KOPT-K1 (cell line): Measurements from ENCODE around the gene SRPRB.

ENCODE experiments used
- H3K27ac ChIP-seq: fragments of 200-600 bp; sonication (generic); 2 replicates; pipeline ENCODE4 v1.5.1; 2016; ENCODE audit warnings: antibody characterized with exemption, mild to moderate bottlenecking, low read depth, low read length; ENCODE audit not compliant: poor library complexity, severe bottlenecking
- H3K36me3 ChIP-seq: fragments of 200-600 bp; sonication (generic); 2 replicates; pipeline ENCODE4 v1.5.1; 2017; ENCODE audit warnings: antibody characterized with exemption, mild to moderate bottlenecking, low read length, moderate library complexity; ENCODE audit not compliant: insufficient read depth
- H3K9me3 ChIP-seq: fragments of 200-600 bp; sonication (generic); 2 replicates; pipeline ENCODE4 v1.5.1; 2017; ENCODE audit warnings: antibody characterized with exemption, low read length, mild to moderate bottlenecking; ENCODE audit not compliant: insufficient read depth, poor library complexity, severe bottlenecking

The SRPRB gene

GRCh38 chr3:133805702-133806475, at the start of gene SRPRB:
Gene SRPRB, plus strand, starts transcription at chr3:133805815. Its CDS starts 34 bp downstream, at chr3:133805849.
- H3K36me3 ChIP-seq = peaks cover 37% of the 10 kb centered on the region
- H3K27ac ChIP-seq = peak within 1 kb of the TSS; percentile 61
- no peaks in the 10 kb centered on the region for H3K9me3 ChIP-seq

DNA sequence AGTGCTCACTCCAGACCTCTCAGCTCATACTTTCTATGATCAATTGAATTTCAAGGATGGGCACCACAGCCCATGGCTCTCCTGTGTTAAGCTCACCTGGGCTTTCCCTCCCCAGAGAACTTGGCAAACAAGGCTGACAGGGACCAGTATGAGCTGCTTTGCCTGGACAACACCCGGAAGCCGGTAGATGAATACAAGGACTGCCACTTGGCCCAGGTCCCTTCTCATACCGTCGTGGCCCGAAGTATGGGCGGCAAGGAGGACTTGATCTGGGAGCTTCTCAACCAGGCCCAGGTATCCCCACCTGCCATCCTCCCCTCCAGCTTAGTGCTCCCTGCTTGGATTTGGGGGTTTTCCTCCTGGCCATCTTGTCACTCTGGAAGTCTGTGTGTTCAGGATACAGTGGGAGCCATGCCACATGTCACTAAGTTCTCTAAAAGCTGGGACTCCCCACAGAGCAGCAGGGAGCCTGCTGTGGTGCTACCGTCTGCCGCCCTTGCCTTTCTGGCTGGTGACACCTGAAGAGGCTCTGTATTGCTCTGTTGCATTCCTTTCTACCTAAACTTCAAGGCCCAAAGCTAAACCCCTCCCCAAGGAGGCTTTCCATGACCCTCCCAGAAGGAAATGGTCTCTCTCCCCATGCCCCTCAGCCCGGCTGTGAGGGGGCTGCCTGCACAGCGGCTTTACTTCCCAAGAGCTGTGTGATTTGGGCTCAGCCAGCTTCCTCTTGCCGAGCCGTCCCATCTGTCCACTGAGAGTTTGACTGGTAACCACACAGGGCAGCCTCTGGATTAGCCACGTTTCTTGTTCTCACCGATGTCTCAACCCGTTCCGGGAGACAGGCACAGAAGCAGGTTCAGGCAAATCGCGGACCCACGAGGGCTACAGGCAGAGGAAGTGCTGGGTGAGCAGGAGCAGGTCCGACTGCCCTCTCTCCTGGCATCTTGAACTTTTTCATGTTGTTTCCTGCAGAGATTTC, 48.6 kb upstream of the SRPRB start:
- Histone ChIP-seq H3K27ac (no peak overlapping the region), H3K36me3 (no peaks in the 10 kb centered on the region), H3K9me3 (no peaks in the 10 kb centered on the region)

- H3K27ac ChIP-seq = no peak overlapping the region
- no peaks in the 10 kb centered on the region for H3K36me3 ChIP-seq
- H3K9me3 ChIP-seq = no peaks in the 10 kb centered on the region
Observed at GRCh38 chr3:133757701-133758567, 47.7 kb upstream of the SRPRB start.

GRCh38 chr3:133758568-133758928, 47.1 kb upstream of the SRPRB start:
- Histone ChIP-seq H3K27ac (no peak overlapping the region), H3K9me3 (no peaks in the 10 kb centered on the region), H3K36me3 (no peaks in the 10 kb centered on the region)

- H3K27ac ChIP-seq = no peak overlapping the region
- H3K36me3 ChIP-seq = no peaks in the 10 kb centered on the region
- no peaks in the 10 kb centered on the region for H3K9me3 ChIP-seq
Observed at GRCh38 chr3:133758964-133759739, 46.5 kb upstream of the SRPRB start.

DNA sequence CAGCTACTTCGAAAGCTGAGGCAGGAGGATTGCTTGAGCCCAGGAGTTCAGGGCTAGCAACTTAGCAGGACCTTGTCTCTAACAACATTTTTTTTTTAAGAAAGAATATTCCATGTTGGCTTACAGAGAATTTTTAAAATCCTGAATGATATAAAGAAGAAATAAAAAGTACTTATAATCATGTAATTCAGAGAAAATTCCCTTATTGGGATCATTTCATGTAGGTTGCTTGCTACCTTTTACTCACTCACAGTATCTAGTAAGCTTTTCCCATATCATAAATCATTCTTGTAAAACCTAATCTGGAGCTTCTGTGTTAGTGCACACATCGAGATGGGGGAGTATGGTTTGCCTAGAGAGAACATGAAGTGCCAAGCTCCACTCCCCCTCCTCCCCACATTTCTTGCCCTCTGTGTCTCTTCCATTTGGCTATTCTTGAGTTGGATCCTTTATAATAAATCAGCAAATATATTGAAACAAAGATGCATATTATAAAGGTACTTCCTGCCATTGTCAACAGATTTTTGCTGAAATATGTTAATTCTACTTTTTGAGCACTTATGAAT, 45.8 kb upstream of the SRPRB start:
- Histone ChIP-seq H3K36me3 (no peaks in the 10 kb centered on the region), H3K27ac (no peak overlapping the region), H3K9me3 (no peaks in the 10 kb centered on the region)

- Histone ChIP-seq H3K27ac (no peak overlapping the region), H3K36me3 (no peaks in the 10 kb centered on the region), H3K9me3 (no peaks in the 10 kb centered on the region)
Observed at GRCh38 chr3:133760916-133761315, 44.7 kb upstream of the SRPRB start.

DNA sequence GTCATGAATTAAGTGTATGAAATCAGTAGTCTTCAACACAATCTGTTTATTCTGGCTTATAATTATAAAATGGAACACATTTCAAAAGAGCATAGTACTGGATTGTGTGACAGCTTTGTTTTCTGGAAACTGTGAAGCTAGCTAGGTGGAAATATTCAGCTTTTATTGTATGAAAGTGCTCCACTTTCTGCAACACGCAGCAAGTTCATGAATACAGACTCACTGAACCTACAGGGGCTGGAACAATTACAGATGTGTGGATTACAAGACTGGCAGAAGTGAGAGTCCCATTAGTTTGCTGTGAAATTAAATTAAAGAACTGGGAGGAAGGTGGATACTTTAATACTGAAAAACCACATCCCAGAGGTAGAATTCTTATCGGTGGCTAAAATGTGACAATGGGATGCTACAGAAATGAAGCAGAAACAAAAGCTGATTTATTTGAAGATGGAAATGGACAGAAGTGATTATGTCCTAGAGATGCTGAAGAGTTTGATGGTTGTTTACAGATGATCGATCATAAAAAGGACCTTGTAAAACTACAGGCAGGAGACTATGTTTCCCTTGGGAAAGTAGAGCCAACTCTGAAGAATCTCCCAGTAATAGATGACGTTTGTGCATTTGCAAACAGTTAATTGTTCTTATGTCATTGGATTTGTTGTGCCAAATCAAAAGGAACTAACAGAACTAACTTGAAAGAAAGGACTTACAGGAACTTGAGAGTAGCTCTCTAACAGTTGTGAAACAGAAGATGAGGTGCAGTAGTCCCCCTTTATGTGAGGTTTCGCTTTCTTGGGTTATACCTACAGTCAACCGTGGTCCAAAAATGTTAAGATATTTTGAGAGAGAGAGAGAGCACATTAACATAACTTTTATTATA, 43.8 kb upstream of the SRPRB start:
- Histone ChIP-seq H3K36me3 (no peaks in the 10 kb centered on the region), H3K27ac (no peak overlapping the region)

GRCh38 chr3:133762539-133762938, 43.1 kb upstream of the SRPRB start:
- Histone ChIP-seq H3K27ac (no peak overlapping the region), H3K9me3 (no peaks in the 10 kb centered on the region)

More for the DNA sequence above, 43.8 kb upstream of the SRPRB start:
- no peaks in the 10 kb centered on the region for H3K9me3 ChIP-seq

DNA sequence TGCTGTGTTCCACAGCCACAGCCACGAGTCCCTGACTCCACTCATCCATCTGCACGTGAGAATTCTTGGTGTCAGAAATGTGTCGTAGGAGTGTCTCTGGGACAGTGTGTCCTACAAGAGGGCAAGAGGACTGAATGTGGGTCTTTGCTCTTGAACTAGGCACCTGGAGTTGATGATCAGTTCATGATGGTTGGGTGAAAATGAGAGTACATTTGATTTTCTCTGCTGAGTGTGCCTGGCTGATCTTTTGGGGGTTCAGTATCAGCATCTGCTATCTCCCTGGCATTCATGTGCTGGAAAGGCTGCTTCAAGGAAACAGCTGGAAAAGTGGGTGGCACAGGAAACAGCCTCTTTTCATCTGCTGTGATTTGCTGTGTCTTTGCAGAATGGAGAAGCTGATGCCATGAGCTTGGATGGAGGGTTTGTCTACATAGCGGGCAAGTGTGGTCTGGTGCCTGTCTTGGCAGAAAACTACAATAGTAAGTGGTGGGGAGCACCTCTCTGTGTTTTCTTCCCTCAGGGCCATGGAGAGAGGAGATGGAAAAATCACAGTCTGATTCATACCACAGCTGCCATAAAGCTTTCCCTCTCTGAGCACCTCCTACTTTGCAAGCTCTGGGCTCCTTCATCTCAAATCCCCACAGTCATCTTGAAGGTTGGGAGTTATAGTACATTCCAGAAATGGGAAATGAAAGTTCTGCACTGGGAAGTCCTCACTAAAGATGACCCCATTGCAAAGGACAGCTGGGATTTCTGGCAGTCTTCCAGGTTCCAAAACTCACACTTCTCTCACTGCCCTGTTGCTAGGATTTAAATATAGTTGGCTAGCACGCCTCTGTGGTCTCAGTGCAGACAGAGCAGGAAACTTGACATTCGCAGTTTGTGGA, 41.6 kb upstream of the SRPRB start:
- Histone ChIP-seq H3K9me3 (no peaks in the 10 kb centered on the region), H3K36me3 (no peaks in the 10 kb centered on the region), H3K27ac (no peak overlapping the region)

More at GRCh38 chr3:133762539-133762938, 43.1 kb upstream of the SRPRB start:
- no peaks in the 10 kb centered on the region for H3K36me3 ChIP-seq

- Histone ChIP-seq H3K36me3 (no peaks in the 10 kb centered on the region), H3K9me3 (no peaks in the 10 kb centered on the region), H3K27ac (no peak overlapping the region)
Observed at GRCh38 chr3:133765256-133765655, 40.4 kb upstream of the SRPRB start.

DNA sequence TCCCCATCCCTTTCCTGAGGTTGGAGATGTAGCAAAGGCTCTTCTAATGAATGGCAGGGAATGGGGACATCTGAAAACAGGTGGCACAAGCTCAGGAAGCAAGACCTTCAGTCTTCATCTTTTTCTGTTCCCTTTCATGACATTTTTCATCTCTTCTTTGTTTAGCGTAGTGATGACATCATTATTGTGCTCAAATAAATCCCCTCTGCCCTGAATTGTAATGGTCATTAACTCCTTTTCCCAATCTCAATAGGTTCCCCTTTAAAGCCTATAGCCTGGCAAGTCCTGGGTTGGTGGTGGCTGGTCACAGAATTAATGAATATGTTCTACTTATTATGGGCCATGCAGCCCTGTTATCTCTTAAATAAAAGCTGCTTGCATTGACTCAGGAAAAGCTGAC, 38.0 kb upstream of the SRPRB start:
- Histone ChIP-seq H3K27ac (no peak overlapping the region), H3K9me3 (no peaks in the 10 kb centered on the region)

More for the DNA sequence above, 38.0 kb upstream of the SRPRB start:
- no peaks in the 10 kb centered on the region for H3K36me3 ChIP-seq
